AG04450 (cell line): Measurements from ENCODE around the gene FBXO21. TPM values are rescaled to one million over a fixed set of nuclear protein-coding genes. Genes with fewer than 3 reads are reported as not detected.

ENCODE experiments used
- CTCF ChIA-PET: fragments of 300-600, 350-600 bp; formaldehyde crosslinking; extraction: SDS; loops from one replicate; lab custom pipeline; 2022; ENCODE audit warnings: antibody characterized with exemption, inconsistent platforms; lab: Charles Lee
- POLR2A ChIA-PET: fragments of 350-600 bp; formaldehyde crosslinking; extraction: SDS; loops from one replicate; lab custom pipeline; 2021; ENCODE audit warnings: antibody characterized with exemption, inconsistent platforms; lab: Yijun Ruan, JAX
- DNase-seq: peaks from one replicate; pipeline ENCODE4 v3.0.0-alpha.2; 2011; ENCODE audit warnings: low read depth, low spot score
- H3K27ac ChIP-seq: one replicate; pipeline ENCODE4 v1.5.1; 2012; ENCODE audit warnings: low read depth, low read length, control low read depth
- H3K27me3 ChIP-seq: one replicate; pipeline ENCODE4 v1.6.0; 2012; ENCODE audit warnings: low read length; ENCODE audit not compliant: control insufficient read depth, insufficient read depth
- H3K4me3 ChIP-seq: 2 replicates; pipeline ENCODE4 v1.5.1; 2011; ENCODE audit warnings: mild to moderate bottlenecking, low read depth, low read length, control low read depth
- H3K9me3 ChIP-seq: 2 replicates; pipeline ENCODE4 v1.5.1; 2012; ENCODE audit warnings: low read length; ENCODE audit not compliant: control insufficient read depth, insufficient read depth
- CTCF ChIP-seq: IDR thresholded peaks from 2 replicates; pipeline ENCODE4 v1.5.1; 2011; ENCODE audit warnings: low read depth, low read length, control low read depth, inconsistent platforms
- polyA plus RNA-seq: library from polyadenylated mRNA; depleted of rRNA; stranded (reverse); fragments of >200 nt; gene quantifications from 2 replicates; pipeline ENCODE4 v1.2.3, GENCODE V29; 2011

The FBXO21 gene
- polyA plus RNA-seq, 1 experiment = 38.9 TPM

GRCh38 chr12:117100851-117101673 is 89.2 kb downstream of the FBXO21 start:
- H3K27ac ChIP-seq = no peak overlapping the region
- H3K9me3 ChIP-seq = peaks cover 6% of the 10 kb centered on the region; the same call in 1 of the 2 replicates
- ChIA-PET CTCF (interaction anchor here (1.1 kb wide), 1 partner anchor 18 kb away, joined by 3 read pairs; no protein-coding TSS in a partner anchor), POLR2A (no interaction called here)
- H3K4me3 ChIP-seq = no peak overlapping the region
- no peak for DNase-seq
- peaks cover 59% of the 10 kb centered on the region for H3K27me3 ChIP-seq
- TF ChIP-seq CTCF = no peak

DNA sequence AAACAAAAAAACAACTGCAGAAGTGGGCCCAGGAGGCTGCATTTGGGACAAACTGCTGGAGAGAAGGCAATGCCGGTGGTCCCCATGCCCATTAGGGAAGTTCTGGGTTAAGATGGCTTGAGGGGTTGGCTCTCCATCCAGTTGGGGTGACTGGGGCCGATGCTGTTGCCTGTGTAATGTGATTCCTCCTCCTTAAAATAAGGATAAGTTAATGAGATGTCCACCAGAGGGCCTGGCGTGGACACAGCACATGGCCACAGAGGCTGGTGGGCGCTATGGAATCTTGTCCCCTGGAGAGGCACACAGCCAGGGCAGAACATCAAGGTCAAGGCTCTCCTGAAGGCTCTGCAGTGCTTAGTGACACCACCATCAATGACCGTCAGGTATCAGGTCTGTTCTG is 90.0 kb downstream of the FBXO21 start:
- H3K9me3 ChIP-seq = peaks cover 6% of the 10 kb centered on the region; the same call in 1 of the 2 replicates
- H3K27ac ChIP-seq = no peak overlapping the region
- CTCF ChIA-PET = interaction anchor here (1.1 kb wide), 1 partner anchor 19 kb away, joined by 3 read pairs; no protein-coding TSS in a partner anchor
- H3K27me3 ChIP-seq = peaks cover 62% of the 10 kb centered on the region
- POLR2A ChIA-PET = no interaction called here
- peak; percentile 49 for TF ChIP-seq CTCF
- no peak overlapping the region for H3K4me3 ChIP-seq
- DNase-seq = no peak

DNA sequence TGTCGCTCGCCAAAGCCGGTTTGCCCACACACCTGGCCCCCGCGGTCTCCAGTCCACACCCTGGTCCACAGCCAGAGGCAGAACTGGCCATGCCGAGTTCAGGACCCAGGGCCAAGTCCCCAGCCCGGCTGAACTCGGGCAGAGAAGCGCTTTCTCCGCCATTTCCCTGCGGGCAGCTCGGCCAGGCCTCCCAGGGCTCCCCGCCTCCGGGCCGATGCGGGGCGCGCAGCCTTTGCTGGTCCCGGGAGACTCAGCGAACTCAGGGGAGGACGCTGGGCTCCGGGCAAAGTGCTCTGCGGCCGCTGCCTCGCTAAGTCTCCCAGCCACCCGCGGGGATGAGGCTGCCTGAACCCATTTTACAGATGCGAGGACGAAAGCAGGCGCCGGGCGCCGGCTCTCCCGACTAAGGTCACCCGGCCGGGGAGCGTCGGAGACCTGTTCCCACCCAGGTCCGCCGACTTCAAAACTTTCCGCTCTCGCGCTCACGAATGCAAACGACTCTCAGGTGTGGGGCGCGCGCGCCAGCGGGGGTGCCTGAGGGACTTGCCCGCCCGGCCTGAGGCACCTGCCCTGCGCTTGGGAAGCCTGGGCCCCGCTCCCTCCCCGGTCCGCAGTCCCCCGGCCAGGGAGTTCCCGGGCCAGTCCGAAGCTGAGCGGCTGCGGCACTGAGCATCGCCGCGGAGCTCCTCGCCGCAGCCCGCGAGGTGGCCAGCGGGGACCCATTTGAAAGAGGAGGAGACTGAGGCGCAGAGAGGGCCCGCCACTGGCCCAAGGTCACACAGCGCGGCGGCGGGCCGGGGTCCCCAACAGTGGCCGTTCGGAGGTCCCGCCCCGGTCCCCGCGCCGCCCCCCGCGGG is 91.7 kb downstream of the FBXO21 start:
- no peak for DNase-seq
- POLR2A ChIA-PET = no interaction called here
- Histone ChIP-seq H3K27ac (no peak overlapping the region), H3K9me3 (peaks cover 6% of the 10 kb centered on the region; the same call in 1 of the 2 replicates), H3K4me3 (peak overlapping the region; percentile 41; the same call in 1 of the 2 replicates), H3K27me3 (peaks cover 67% of the 10 kb centered on the region)
- CTCF ChIA-PET = no interaction called here
- TF ChIP-seq CTCF = no peak

GRCh38 chr12:117098024-117098360 is 92.3 kb downstream of the FBXO21 start:
- ChIA-PET CTCF (no interaction called here), POLR2A (no interaction called here)
- no peak for TF ChIP-seq CTCF
- H3K27ac ChIP-seq = no peak overlapping the region
- H3K27me3 ChIP-seq = peaks cover 73% of the 10 kb centered on the region
- peaks cover 6% of the 10 kb centered on the region; the same call in 1 of the 2 replicates for H3K9me3 ChIP-seq
- DNase-seq = no peak
- no peak overlapping the region for H3K4me3 ChIP-seq

- no peak overlapping the region for H3K27ac ChIP-seq
- peaks cover 6% of the 10 kb centered on the region; the same call in 1 of the 2 replicates for H3K9me3 ChIP-seq
- peaks cover 70% of the 10 kb centered on the region for H3K27me3 ChIP-seq
- POLR2A ChIA-PET = no interaction called here
- no peak overlapping the region for H3K4me3 ChIP-seq
- DNase-seq = no peak
- CTCF ChIA-PET = no interaction called here
- TF ChIP-seq CTCF = no peak
Measured at GRCh38 chr12:117097159-117097558, 93.1 kb downstream of the FBXO21 start.
